C4-2B (cell line): ENCODE measurements around the gene LGR4.

ENCODE experiments used
- H3K27ac ChIP-seq: fragments of 450-650 bp; 2 replicates; pipeline ENCODE4 v1.5.1; 2017
- CTCF ChIP-seq: fragments of 450-650 bp; conservative IDR thresholded peaks from 2 replicates; pipeline ENCODE4 v1.5.1; 2017; ENCODE audit warnings: mild to moderate bottlenecking
- ZFX ChIP-seq: fragments of 450-650 bp; IDR thresholded peaks from 2 replicates; pipeline ENCODE4 v1.6.1; 2017

The LGR4 gene

GRCh38 chr11:27482793-27483192 lies 10.2 kb upstream of the LGR4 start:
- TF ChIP-seq ZFX (no peak), CTCF (no peak)
- H3K27ac ChIP-seq = no peak overlapping the region

- no peak overlapping the region for H3K27ac ChIP-seq
- TF ChIP-seq ZFX (no peak), CTCF (no peak)
These were observed 9.4 kb upstream of the LGR4 start for GRCh38 chr11:27481992-27482391.

GRCh38 chr11:27477831-27478230 lies 5.2 kb upstream of the LGR4 start:
- H3K27ac ChIP-seq = no peak overlapping the region
- TF ChIP-seq CTCF (no peak), ZFX (no peak)

GRCh38 chr11:27477243-27477642 lies 4.7 kb upstream of the LGR4 start:
- no peak for TF ChIP-seq CTCF
- no peak for TF ChIP-seq ZFX
- H3K27ac ChIP-seq = no peak overlapping the region

GRCh38 chr11:27475622-27476021 lies 3.0 kb upstream of the LGR4 start:
- no peak for TF ChIP-seq CTCF
- no peak for TF ChIP-seq ZFX

GRCh38 chr11:27473017-27473406 lies 422 bp upstream of the LGR4 start:
- no peak for TF ChIP-seq CTCF
- TF ChIP-seq ZFX = no peak
- H3K27ac ChIP-seq = no peak overlapping the region; the same call in 1 of the 2 replicates

More at GRCh38 chr11:27475622-27476021, 3.0 kb upstream of the LGR4 start:
- no peak overlapping the region for H3K27ac ChIP-seq

GRCh38 chr11:27471589-27472397 lies 797 bp downstream of the LGR4 start:
- H3K27ac ChIP-seq = peak overlapping the region; percentile 90

More at GRCh38 chr11:27471589-27472397, 797 bp downstream of the LGR4 start:
- TF ChIP-seq CTCF (peak; percentile 6; the same call in 1 of the 2 replicates), ZFX (no peak; the same call in 1 of the 2 replicates)
